SU-DHL-6 (cell line): Measurements from ENCODE around the gene NCR3LG1.

Source experiments
- H2AFZ ChIP-seq: fragments of 200-600 bp; sonication (generic); 2 replicates; pipeline ENCODE4 v1.6.1; 2014; ENCODE audit warnings: low read depth, mild to moderate bottlenecking, moderate library complexity, mixed read lengths, antibody characterized with exemption, low read length; ENCODE audit not compliant: severe bottlenecking
- H3F3A ChIP-seq: fragments of 200-600 bp; shearing (Covaris generic); 2 replicates; pipeline ENCODE4 v1.6.0; 2016; ENCODE audit warnings: antibody characterized with exemption, mild to moderate bottlenecking; ENCODE audit not compliant: insufficient read depth
- H3K27ac ChIP-seq: fragments of 200-600 bp; sonication (generic); 2 replicates; pipeline ENCODE4 v1.5.1; 2016; ENCODE audit warnings: low read depth, mild to moderate bottlenecking, low read length, moderate library complexity, mixed read lengths
- H3K27me3 ChIP-seq: fragments of 200-600 bp; sonication (generic), shearing (Covaris generic); 2 replicates; pipeline ENCODE4 v1.6.0; 2014; ENCODE audit warnings: mild to moderate bottlenecking, low read length
- H3K36me3 ChIP-seq: fragments of 200-600 bp; sonication (generic); 2 replicates; pipeline ENCODE4 v1.6.1; 2014; ENCODE audit warnings: mild to moderate bottlenecking, low read length, mixed read lengths
- H3K4me2 ChIP-seq: fragments of 300-600, 200-600 bp; shearing (Covaris generic), sonication (generic); 2 replicates; pipeline ENCODE4 v1.6.0; 2014; ENCODE audit warnings: low read length, low read depth, mild to moderate bottlenecking; ENCODE audit not compliant: poor library complexity, severe bottlenecking
- H3K4me3 ChIP-seq: fragments of 200-600 bp; sonication (generic); 2 replicates; pipeline ENCODE4 v1.5.1; 2014; ENCODE audit warnings: antibody characterized with exemption, low read length, mild to moderate bottlenecking, mixed read lengths; ENCODE audit not compliant: insufficient read depth, poor library complexity, severe bottlenecking
- H3K79me2 ChIP-seq: fragments of 200-600 bp; sonication (generic); 2 replicates; pipeline ENCODE4 v1.6.1; 2014; ENCODE audit warnings: mild to moderate bottlenecking, low read length, moderate library complexity; ENCODE audit not compliant: insufficient read depth
- H3K9ac ChIP-seq: fragments of 200-600 bp; sonication (generic); 2 replicates; pipeline ENCODE4 v1.7.0; 2014; ENCODE audit warnings: mild to moderate bottlenecking, low read length
- H3K9me2 ChIP-seq: fragments of 200-600 bp; sonication (generic); replicated peaks from 2 replicates; pipeline ENCODE4 v1.6.1; 2014; ENCODE audit warnings: low read length; ENCODE audit not compliant: insufficient read depth
- H3K9me3 ChIP-seq: fragments of 200-600 bp; sonication (generic); 2 replicates; pipeline ENCODE4 v1.6.1; 2014; ENCODE audit warnings: low read length, mixed read lengths; ENCODE audit not compliant: insufficient read depth
- H4K20me1 ChIP-seq: fragments of 200-600 bp; sonication (generic); 2 replicates; pipeline ENCODE4 v1.6.1; 2014; ENCODE audit warnings: low read depth, mild to moderate bottlenecking, antibody characterized with exemption, low read length, moderate library complexity, mixed read lengths
- EZH2phosphoT487 ChIP-seq: fragments of 200-600 bp; sonication (generic), shearing (Covaris generic); conservative IDR thresholded peaks from 2 replicates; pipeline ENCODE4 v1.6.1; 2018; ENCODE audit warnings: mild to moderate bottlenecking, antibody characterized with exemption, low read length, moderate library complexity, mixed read lengths
- TF ChIP-seq, protein P1 (sequence below): fragments of 200-600 bp; sonication (generic); IDR thresholded peaks from one replicate; pipeline ENCODE4 v1.5.1; 2017; ENCODE audit warnings: antibody characterized with exemption, mild to moderate bottlenecking, low read length, moderate library complexity; ENCODE audit not compliant: insufficient read depth, poor library complexity, severe bottlenecking

NCR3LG1 gene

DNA sequence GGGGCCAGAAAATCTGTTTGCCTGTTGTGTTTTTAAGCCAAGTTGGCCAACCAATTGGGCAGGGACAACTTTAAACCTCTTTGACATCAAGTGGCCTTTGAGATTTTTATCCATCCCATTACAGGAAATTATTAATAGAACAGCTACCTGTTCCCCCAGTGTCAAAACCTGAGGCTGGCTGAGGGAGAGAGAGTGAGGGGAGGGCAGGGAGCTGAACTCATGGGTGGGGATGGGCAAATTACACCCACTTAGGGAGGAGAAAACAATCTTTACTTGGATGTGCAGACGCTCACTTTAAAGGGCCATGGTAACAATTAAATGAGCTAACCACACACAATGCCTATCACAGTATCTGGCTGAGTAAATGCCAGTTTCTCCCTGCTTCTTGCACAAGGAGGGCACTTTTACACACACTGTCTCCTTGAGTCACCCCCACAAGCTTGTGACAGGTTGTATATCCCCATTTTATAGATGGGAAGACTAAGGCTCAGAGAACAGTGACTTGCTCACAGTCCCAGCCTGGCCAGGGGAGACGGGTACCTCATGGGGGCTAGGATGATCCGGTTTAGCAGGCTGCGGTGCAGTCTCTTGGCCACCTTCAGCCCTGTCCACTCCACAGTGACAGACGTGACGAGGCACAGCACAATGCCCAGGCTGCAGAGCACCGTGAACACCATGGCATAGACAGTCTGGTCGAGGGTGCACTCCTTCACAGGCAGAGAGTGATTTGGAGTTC, 54.6 kb downstream of the NCR3LG1 start:
- Histone ChIP-seq H3K9me2 (no peaks in the 10 kb centered on the region), H3K4me2 (no peak overlapping the region), H3K9me3 (no peaks in the 10 kb centered on the region), H3K9ac (no peak overlapping the region), H3F3A (no peaks in the 10 kb centered on the region), H3K4me3 (no peak overlapping the region), H3K27me3 (no peaks in the 10 kb centered on the region), H3K27ac (no peak overlapping the region), H2AFZ (no peak overlapping the region), H3K79me2 (no peaks in the 10 kb centered on the region), H4K20me1 (no peaks in the 10 kb centered on the region), H3K36me3 (no peaks in the 10 kb centered on the region)
- no peak for TF ChIP-seq EZH2phosphoT487
- TF ChIP-seq, protein P1, sequence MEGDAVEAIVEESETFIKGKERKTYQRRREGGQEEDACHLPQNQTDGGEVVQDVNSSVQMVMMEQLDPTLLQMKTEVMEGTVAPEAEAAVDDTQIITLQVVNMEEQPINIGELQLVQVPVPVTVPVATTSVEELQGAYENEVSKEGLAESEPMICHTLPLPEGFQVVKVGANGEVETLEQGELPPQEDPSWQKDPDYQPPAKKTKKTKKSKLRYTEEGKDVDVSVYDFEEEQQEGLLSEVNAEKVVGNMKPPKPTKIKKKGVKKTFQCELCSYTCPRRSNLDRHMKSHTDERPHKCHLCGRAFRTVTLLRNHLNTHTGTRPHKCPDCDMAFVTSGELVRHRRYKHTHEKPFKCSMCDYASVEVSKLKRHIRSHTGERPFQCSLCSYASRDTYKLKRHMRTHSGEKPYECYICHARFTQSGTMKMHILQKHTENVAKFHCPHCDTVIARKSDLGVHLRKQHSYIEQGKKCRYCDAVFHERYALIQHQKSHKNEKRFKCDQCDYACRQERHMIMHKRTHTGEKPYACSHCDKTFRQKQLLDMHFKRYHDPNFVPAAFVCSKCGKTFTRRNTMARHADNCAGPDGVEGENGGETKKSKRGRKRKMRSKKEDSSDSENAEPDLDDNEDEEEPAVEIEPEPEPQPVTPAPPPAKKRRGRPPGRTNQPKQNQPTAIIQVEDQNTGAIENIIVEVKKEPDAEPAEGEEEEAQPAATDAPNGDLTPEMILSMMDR: no peak

DNA sequence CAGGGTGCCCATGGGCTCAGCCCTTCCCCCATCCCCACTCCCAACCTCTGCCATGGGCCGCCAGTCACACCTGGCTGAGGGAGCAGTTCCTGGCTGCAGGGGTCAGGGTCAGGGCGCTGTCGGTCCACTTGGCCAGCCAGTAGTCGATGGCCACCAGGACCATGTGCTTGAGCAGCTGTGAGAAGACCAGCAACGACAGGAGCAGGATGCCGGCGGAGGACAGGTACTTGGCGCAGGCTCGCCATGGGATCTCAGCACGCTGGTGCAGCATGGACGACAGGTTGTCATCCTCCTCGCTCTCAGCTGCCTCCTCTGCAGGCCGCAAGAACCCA, 55.2 kb downstream of the NCR3LG1 start:
- no peaks in the 10 kb centered on the region for H3K9me3 ChIP-seq
- no peaks in the 10 kb centered on the region for H4K20me1 ChIP-seq
- no peak overlapping the region for H3K4me3 ChIP-seq
- no peaks in the 10 kb centered on the region for H3K79me2 ChIP-seq
- TF ChIP-seq, protein P1: no peak
- TF ChIP-seq EZH2phosphoT487: no peak
- H3K36me3 ChIP-seq: no peaks in the 10 kb centered on the region
- H2AFZ ChIP-seq: no peak overlapping the region
- H3K9me2 ChIP-seq: no peaks in the 10 kb centered on the region
- no peak overlapping the region for H3K27ac ChIP-seq
- no peak overlapping the region for H3K4me2 ChIP-seq
- no peaks in the 10 kb centered on the region for H3K27me3 ChIP-seq
- no peaks in the 10 kb centered on the region for H3F3A ChIP-seq
- no peak overlapping the region for H3K9ac ChIP-seq

DNA sequence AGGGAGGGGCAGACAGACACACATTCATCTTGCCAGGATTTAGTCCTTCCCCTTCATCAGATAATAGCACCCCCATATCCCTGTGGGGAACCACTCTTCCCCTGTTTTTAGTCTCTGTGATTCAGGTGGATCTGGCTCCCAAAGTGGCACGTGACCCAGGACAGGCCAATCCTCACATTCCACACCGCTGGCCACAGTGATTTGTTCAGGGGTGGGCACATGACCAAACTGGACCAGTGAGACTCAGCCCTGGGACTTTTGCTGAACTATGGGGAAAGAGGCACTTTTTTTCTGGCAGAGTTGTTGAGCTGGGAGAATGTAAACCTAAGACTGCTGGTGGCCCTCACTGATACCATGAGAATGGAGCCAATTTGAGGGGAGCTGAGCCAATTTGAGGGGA, 56.0 kb downstream of the NCR3LG1 start:
- H3K36me3 ChIP-seq: no peaks in the 10 kb centered on the region
- no peak overlapping the region for H3K4me2 ChIP-seq
- H2AFZ ChIP-seq: no peak overlapping the region
- H3K27ac ChIP-seq: no peak overlapping the region
- no peaks in the 10 kb centered on the region for H3K9me3 ChIP-seq
- no peaks in the 10 kb centered on the region for H3F3A ChIP-seq
- no peak overlapping the region for H3K4me3 ChIP-seq
- no peaks in the 10 kb centered on the region for H3K9me2 ChIP-seq
- H3K79me2 ChIP-seq: no peaks in the 10 kb centered on the region
- H3K27me3 ChIP-seq: no peaks in the 10 kb centered on the region
- no peak for TF ChIP-seq EZH2phosphoT487
- TF ChIP-seq, protein P1: no peak
- no peaks in the 10 kb centered on the region for H4K20me1 ChIP-seq
- H3K9ac ChIP-seq: no peak overlapping the region
